Retinal pigment epithelial cell (primary cell): ENCODE measurements around the gene TTC8.

Source experiments
- DNase-seq: peaks from one replicate; pipeline ENCODE4 v3.0.0-alpha.2; 2010; ENCODE audit warnings: low read depth
- H3K4me3 ChIP-seq: 2 replicates; pipeline ENCODE4 v1.5.1; 2011; ENCODE audit warnings: mild to moderate bottlenecking, low read length, control low read depth, moderate library complexity
- CTCF ChIP-seq: conservative IDR thresholded peaks from 2 replicates; pipeline ENCODE4 v1.5.1; 2011; ENCODE audit warnings: low read depth, low read length, control low read depth, inconsistent platforms

Gene TTC8

GRCh38 chr14:88904206-88904647, 79.8 kb downstream of the TTC8 start:
- no peak for TF ChIP-seq CTCF
- H3K4me3 ChIP-seq: no peak overlapping the region
- DNase-seq: no peak

DNA sequence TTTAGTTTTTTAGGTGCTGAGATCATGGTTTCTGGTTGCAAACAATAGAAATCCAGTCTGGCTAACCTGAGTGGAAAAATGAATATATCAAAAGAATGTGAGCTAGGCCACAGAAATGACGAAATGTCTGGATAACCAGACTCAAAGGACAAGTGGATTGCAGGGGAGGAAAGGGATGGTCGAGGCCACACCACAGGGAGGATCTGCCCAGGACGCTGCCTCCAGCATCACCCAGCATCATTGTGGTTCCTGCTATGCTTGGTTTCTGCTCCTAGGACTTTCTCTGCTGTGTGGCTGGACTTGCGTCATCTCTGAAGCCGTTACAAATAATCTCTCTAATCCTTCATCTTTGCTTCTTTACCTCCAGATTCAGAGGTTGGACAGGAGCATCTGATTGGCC, 80.4 kb downstream of the TTC8 start:
- peak; percentile 4 for DNase-seq
- no peak for TF ChIP-seq CTCF
- H3K4me3 ChIP-seq: no peak overlapping the region

- no peak for DNase-seq
- TF ChIP-seq CTCF: no peak
- no peak overlapping the region for H3K4me3 ChIP-seq
Observed at GRCh38 chr14:88908216-88908615, 83.8 kb downstream of the TTC8 start.

GRCh38 chr14:88910386-88910785, 85.9 kb downstream of the TTC8 start:
- TF ChIP-seq CTCF: no peak
- DNase-seq: no peak
- no peak overlapping the region for H3K4me3 ChIP-seq

DNA sequence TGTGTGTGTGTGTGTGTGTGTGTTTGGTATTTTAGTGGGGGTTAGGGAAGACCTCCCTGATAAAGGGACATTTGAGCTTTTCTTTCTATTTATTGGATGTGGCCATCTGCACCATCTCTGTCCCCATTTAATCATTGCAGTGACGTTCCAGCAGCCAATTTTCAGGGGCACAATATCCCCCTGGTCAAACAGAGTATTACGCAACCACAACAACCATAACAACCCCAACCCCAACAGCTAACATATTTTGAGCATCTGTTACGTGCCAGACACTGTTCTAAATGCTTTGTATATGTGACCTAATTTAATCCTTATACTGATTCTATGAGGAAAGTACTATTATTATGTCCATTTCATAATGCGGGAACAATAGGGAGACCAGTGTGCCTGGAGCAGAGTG, 87.4 kb downstream of the TTC8 start:
- no peak for TF ChIP-seq CTCF
- DNase-seq: no peak
- H3K4me3 ChIP-seq: no peak overlapping the region

- no peak overlapping the region for H3K4me3 ChIP-seq
Observed at GRCh38 chr14:88914956-88915355, 90.5 kb downstream of the TTC8 start.

More at GRCh38 chr14:88914956-88915355, 90.5 kb downstream of the TTC8 start:
- no peak for TF ChIP-seq CTCF
- no peak for DNase-seq
